Lower leg skin (tissue), 3 donors: ENCODE measurements around the gene IGSF8.

ENCODE experiments used
- POLR2A ChIP-seq, 2 donors: fragments of 450-650 bp; IDR thresholded peaks; one replicate each; pipeline ENCODE4 v1.6.1; 2016 to 2017; ENCODE audit warnings: antibody characterized with exemption in 2 of 2, mild to moderate bottlenecking in 1 of 2, moderate library complexity in 1 of 2
- TF ChIP-seq, protein P1 (sequence below), 3 donors: fragments of 450-650 bp; IDR thresholded peaks; one replicate each; pipeline ENCODE4 v1.5.1; 2016; ENCODE audit warnings: antibody characterized with exemption in 3 of 3, mild to moderate bottlenecking in 3 of 3, moderate library complexity in 2 of 3

DNA sequence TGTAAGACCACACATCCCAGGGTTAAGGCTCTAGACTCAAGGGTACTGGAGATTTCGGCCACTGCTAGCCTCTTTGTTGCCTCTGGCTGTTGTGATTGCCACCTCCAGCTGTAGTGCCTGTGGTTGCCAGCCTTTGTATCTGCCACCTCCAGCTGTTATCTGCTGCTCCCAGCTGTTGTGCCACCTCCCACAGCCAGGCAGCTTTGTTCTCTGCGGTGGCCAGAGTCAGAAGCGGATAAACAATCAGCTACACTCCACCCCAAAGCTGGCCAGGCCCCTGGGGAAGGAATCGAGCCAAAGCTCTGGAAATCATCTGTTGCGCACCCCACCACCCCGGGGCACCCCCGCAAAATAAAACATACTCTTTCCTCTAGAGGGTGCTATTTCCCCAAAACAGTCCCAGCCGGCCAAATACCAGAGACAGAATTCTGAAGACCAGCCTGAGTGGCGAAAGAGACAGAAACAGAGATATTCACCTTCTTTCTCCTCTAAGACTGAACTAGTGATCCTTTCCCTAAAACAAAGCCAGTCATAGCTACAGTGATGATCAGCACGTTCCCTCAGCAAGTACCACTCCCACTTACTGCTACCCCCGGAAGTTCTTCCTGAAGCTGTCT is 51.8 kb downstream of the IGSF8 start:
- TF ChIP-seq POLR2A (IDR thresholded peaks at IDR 0.05) = no peak
- TF ChIP-seq, protein P1, sequence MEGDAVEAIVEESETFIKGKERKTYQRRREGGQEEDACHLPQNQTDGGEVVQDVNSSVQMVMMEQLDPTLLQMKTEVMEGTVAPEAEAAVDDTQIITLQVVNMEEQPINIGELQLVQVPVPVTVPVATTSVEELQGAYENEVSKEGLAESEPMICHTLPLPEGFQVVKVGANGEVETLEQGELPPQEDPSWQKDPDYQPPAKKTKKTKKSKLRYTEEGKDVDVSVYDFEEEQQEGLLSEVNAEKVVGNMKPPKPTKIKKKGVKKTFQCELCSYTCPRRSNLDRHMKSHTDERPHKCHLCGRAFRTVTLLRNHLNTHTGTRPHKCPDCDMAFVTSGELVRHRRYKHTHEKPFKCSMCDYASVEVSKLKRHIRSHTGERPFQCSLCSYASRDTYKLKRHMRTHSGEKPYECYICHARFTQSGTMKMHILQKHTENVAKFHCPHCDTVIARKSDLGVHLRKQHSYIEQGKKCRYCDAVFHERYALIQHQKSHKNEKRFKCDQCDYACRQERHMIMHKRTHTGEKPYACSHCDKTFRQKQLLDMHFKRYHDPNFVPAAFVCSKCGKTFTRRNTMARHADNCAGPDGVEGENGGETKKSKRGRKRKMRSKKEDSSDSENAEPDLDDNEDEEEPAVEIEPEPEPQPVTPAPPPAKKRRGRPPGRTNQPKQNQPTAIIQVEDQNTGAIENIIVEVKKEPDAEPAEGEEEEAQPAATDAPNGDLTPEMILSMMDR (IDR thresholded peaks at IDR 0.05) = no peak
